GM12891 (cell line): Measurements from ENCODE around the gene LOXL1.

Source experiments
- POLR2AphosphoS5 ChIP-seq: IDR thresholded peaks from 2 replicates; pipeline ENCODE4 v1.6.1; 2011; ENCODE audit warnings: low read depth, low read length, control low read depth
- TAF1 ChIP-seq: IDR thresholded peaks from 2 replicates; pipeline ENCODE4 v1.6.1; 2011; ENCODE audit warnings: low read depth, low read length, control low read depth

- no peak for TF ChIP-seq TAF1
- no peak for TF ChIP-seq POLR2AphosphoS5
These were observed 39.5 kb downstream of the LOXL1 start for GRCh38 chr15:73965758-73966113.
